ENCODE measurements around the gene KLRB1.
A peak's percentile ranks its signal among the peaks of the same experiment; 100 is the strongest.

The KLRB1 gene

DNA sequence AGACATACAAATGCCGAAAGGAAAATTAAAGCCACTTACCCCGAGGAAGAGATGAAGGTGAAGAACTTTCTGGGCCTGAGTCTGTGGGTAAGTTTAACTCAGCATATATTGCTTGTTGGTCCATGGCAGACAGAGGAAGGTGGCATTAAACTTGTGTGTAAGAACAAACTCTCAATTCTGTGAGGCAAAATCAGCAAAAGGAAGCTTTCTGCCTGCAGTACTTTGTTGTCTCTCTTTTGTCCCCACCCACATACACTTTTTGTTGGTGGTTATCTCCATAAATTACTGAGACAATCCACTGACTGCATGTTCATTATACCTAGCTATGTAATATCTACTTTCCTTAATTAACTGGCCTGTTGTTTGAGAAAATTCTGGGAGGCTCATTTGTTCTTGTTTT lies at the start of gene KLRB1:
KLRB1 (minus strand) TSS at position 201 of the 400 bp plus-strand sequence; CDS start at position 124, 77 bp downstream.
- no peak within 1 kb of the TSS for H3K4me3 ChIP-seq (replicated peaks in 1 of 2; ENCODE audit: low read depth in 2 of 2, low read length in 2 of 2)
- TF ChIP-seq, protein P1, sequence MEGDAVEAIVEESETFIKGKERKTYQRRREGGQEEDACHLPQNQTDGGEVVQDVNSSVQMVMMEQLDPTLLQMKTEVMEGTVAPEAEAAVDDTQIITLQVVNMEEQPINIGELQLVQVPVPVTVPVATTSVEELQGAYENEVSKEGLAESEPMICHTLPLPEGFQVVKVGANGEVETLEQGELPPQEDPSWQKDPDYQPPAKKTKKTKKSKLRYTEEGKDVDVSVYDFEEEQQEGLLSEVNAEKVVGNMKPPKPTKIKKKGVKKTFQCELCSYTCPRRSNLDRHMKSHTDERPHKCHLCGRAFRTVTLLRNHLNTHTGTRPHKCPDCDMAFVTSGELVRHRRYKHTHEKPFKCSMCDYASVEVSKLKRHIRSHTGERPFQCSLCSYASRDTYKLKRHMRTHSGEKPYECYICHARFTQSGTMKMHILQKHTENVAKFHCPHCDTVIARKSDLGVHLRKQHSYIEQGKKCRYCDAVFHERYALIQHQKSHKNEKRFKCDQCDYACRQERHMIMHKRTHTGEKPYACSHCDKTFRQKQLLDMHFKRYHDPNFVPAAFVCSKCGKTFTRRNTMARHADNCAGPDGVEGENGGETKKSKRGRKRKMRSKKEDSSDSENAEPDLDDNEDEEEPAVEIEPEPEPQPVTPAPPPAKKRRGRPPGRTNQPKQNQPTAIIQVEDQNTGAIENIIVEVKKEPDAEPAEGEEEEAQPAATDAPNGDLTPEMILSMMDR (IDR thresholded peaks at IDR 0.05; ENCODE audit: low read depth, low read length): no peak
- DNase-seq (ENCODE audit: low read depth in 2 of 2): no peak

DNA sequence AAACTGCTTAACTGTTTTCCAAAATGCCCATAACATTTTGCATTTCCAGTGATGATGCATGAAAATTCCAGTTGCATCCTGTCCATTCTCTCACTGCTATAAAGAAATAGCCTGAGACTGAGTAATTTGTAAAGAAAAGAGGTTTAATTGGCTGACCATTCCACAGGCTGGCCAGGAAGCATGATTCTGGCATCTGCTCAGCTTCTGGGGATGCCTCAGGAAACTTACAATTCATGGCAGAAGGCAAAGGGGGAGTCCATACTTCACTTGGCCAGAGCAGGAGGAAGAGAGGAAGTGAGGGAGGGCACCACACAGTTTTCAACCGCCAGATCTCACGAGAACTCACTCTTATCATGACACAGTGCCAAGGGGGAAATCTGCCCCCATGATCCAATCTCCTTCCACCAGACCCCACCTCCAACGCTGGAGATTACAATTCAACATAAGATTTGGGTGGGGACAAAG lies 43.6 kb upstream of the KLRB1 start:
- TF ChIP-seq, protein P1 (IDR thresholded peaks at IDR 0.05; ENCODE audit: low read depth, low read length): no peak
- H3K4me3 ChIP-seq (replicated peaks in 1 of 2; ENCODE audit: low read depth in 2 of 2, low read length in 2 of 2): no peak overlapping the region
- peak; percentile 60 to 81 for DNase-seq (ENCODE audit: low read depth in 2 of 2)

DNA sequence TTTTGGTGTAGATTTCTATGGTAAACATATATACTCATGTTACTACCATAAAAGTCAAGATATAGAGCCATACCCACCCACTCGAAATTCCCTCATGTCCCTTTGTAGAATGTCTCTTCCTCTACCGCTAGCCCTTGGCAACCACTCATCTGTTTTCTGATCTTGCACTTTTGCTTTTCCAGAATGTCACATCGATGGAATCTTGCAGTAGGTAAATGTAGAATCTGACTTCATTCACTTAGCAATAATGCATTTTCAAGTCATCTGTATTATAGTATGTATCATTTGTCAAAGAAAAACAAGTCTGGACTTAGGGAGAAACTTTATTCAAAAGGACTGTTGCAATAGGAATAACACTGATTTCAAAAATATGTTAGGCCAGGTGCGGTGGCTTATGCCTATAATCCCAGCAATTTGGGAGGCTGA lies 42.4 kb upstream of the KLRB1 start:
- peak overlapping the region in 1 of 2 donors; percentile 2 for H3K4me3 ChIP-seq (replicated peaks in 1 of 2; ENCODE audit: low read depth in 2 of 2, low read length in 2 of 2)
- DNase-seq (ENCODE audit: low read depth in 2 of 2): peak in 1 of 2 donors; percentile 31
- TF ChIP-seq, protein P1 (IDR thresholded peaks at IDR 0.05; ENCODE audit: low read depth, low read length): no peak

DNA sequence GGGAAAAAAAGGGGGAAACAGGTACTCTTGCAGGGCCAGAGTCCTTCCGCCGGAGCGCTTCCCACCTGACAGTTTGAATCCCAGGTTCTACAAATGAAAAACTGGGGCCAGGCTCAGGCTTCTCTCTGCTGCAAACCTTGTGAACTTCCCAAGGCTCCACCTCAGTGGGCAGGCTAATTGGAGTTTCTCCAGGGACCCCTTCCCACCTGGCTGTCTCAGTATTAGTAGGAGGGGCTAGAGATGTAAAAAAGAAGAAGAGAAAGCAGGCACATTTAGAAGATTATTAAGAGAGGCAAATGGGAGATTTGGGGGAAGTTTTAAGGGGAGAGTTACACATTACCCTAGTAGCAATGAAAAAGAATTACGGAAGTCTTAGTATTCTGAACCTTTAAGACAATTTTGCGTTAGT lies 41.8 kb upstream of the KLRB1 start:
- no peak for DNase-seq (ENCODE audit: low read depth in 2 of 2)
- TF ChIP-seq, protein P1 (IDR thresholded peaks at IDR 0.05; ENCODE audit: low read depth, low read length): no peak
- peak overlapping the region; percentile 64 to 68 for H3K4me3 ChIP-seq (replicated peaks in 1 of 2; ENCODE audit: low read depth in 2 of 2, low read length in 2 of 2)

DNA sequence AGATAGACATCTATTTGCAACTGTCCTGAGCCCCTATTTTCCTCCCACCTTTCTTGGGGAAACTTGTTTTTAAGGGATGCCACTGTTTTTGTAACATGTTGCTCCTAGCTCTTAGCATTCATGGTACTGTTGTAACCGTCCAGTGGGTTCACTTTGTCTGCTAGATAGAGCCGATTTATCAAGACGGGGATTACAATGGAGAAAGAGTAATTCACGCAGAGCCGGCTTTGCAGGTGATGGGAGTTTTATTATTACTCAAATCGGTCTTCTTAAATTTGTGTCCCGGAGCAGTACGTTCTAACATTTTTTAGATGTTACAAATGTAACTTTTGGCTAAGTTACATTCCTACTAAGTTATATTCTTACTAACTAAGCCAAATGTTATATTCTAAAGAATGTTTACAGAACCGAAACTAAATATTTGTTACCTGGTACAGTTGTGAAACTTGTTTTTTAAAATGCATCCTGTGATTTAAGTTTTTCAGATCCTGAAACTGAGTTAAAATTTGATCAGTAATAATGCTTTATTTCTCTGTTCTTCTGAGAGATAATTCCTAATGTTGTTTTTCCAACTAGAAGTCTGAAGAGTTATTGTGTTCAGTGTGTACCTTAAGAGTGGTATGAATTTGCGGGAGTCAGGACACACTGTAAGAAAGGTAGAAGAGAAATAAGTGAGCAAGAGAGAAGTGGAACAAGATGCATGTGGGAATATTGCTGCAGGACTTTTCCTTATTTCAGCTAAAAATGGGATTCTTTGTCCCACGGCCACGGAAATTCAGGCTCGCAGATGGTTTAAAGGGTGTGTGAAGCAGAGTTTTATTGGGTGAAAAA lies 41.2 kb upstream of the KLRB1 start:
- TF ChIP-seq, protein P1 (IDR thresholded peaks at IDR 0.05; ENCODE audit: low read depth, low read length): no peak
- no peak for DNase-seq (ENCODE audit: low read depth in 2 of 2)
- H3K4me3 ChIP-seq (replicated peaks in 1 of 2; ENCODE audit: low read depth in 2 of 2, low read length in 2 of 2): peak overlapping the region; percentile 64 to 68

DNA sequence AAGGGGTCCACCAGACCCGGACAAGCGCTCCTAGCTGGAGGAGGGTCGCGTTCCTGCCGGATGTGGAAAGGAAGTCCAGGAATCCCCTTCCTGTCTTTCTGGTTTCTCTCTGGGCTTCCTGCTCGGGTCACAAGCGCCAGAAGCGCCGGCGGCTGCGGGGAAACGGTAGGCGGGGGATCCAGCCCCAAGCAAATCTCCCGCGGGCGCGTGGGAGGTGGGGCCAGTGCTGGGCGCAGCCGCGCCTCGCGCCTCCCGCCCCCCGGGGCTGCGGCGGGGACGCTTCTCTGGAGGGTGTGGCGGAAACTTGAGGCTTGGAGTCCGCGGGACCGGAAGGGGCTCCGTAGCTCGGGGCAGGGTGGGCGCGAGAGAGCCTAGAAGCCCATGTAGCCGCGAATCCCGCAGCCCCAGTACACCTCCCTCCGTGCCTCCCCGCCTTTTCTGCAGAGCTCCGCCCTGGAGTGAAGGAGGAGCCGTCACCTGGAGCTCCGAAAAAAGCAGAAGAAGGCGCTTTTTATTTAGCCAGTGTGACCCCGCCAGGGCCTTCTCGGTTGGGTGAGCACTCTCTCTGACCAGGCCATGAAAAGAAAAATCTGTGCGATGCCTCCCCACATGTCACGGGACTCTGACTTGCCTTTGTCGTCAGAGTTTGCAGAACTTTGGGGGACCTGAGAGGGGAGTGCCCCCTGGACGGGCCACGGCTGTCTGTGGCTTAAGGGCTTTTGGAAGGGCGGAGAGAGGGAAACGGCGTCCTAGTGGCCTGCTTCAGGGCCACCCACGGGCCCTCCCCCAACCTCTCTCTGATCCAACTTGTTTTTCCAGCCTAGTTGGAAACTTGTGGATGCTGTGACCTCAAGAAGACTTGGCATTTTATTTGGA lies 40.3 kb upstream of the KLRB1 start:
- peak; percentile 65 to 83 for DNase-seq (ENCODE audit: low read depth in 2 of 2)
- TF ChIP-seq, protein P1 (IDR thresholded peaks at IDR 0.05; ENCODE audit: low read depth, low read length): peak; percentile 6
- peak overlapping the region; percentile 64 to 68 for H3K4me3 ChIP-seq (replicated peaks in 1 of 2; ENCODE audit: low read depth in 2 of 2, low read length in 2 of 2)
